ENCODE results near the gene GNG12.

- TF ChIP-seq POU2F2 (IDR thresholded peaks at IDR 0.05; ENCODE audit: low read depth, low read length) (no peak), POLR2AphosphoS5 (IDR thresholded peaks at IDR 0.05; ENCODE audit: low read depth, low read length) (no peak), POLR2A (IDR thresholded peaks at IDR 0.05; ENCODE audit: low read depth, low read length) (no peak), TAF1 (IDR thresholded peaks at IDR 0.05; ENCODE audit: low read depth, low read length) (no peak), SPI1 (IDR thresholded peaks at IDR 0.05; ENCODE audit: low read depth, low read length) (no peak), PAX5 (IDR thresholded peaks at IDR 0.05; ENCODE audit: insufficient read depth, low read length, severe bottlenecking) (no peak)
Measured at GRCh38 chr1:67767103-67767782, 66.0 kb downstream of the GNG12 start.

Data from GM12891 (cell line).